ENCODE data around the gene MRPL52. TPM values are rescaled to one million over a fixed set of nuclear protein-coding genes. Genes with fewer than 3 reads are reported as not detected.
"Not testable (repeated sequence)": the region's sequence is repeated elsewhere in the genome, so short reads cannot be mapped to it uniquely, and the experiment has no call there.

MRPL52 gene
- total RNA-seq, 1 donor from 2014 or later, result 38.1 TPM

DNA sequence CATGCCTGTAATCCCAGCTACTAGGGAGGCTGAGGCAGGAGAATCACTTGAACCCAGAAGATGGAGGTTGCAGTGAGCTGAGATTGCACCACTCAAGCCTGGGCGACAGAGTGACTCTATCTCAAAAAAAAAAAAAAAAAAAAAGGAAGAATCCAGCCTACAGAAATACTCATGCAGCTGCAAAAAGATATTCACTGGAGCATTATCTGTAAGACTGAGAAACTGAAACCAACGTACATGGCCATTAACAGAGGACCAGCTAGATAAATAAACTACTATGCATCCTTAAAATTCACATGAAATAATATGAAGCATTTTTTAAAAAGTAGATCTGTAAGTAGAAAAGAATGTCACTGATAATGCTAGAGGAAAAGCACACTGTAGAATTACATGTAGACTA is 18.0 kb upstream of the MRPL52 start:
- no peak for DNase-seq

DNA sequence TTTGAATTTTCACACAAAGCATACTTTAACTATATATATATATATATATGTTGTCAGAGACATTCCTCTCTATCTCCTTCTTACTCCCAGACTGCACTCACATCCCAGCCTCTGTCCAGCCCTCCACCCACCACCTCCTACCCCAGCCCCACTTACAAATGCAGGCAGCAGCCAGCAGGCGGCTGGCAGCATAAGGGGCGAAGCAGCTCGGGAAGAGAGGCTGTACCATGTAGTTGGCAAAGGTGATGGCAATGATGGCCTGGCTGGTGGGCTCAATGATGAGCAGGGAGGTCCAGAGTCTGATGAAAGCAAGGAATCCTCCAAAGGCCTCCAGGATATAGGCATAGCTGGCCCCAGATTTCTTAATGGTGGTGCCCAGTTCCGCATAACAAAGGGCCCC is 16.9 kb upstream of the MRPL52 start:
- DNase-seq, result no peak

DNA sequence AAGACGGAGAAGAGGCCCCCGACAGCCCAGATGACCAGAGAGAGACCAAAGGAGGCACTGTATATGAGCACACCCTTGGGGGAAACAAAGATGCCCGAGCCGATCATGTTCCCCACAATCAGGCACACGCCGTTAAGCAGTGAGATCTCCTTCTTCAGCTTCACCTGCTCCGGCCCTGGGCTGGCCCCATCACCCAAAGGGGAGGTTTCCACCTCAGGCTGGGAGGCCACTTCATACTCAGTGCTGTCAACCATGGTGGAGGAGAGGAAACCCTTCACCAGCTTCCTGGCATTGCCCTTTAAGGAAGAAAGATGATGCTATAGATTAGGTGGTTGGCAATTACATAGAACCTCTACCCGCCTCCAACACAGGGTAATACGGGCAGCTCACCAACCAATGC is 16.5 kb upstream of the MRPL52 start:
- DNase-seq, result no peak

DNA sequence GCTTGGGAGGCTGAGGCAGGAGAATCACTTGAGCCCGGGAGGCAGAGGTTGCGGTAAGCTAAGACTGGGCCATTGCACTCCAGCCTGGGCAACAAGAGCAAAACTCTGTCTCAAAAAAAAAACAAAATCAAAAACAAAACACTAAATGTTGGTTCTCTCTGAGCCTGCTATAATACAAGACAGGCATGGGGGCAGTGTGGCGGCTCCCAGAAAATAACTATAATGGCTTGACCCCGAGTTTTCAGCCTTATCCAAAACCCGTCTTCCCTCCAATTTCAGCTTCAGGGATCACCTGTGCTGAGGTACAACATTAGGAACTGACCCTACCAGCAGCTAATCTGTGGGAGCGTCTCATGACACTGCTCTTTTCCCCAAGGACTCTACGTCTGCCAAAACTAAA is 15.3 kb upstream of the MRPL52 start:
- no peak for DNase-seq

DNA sequence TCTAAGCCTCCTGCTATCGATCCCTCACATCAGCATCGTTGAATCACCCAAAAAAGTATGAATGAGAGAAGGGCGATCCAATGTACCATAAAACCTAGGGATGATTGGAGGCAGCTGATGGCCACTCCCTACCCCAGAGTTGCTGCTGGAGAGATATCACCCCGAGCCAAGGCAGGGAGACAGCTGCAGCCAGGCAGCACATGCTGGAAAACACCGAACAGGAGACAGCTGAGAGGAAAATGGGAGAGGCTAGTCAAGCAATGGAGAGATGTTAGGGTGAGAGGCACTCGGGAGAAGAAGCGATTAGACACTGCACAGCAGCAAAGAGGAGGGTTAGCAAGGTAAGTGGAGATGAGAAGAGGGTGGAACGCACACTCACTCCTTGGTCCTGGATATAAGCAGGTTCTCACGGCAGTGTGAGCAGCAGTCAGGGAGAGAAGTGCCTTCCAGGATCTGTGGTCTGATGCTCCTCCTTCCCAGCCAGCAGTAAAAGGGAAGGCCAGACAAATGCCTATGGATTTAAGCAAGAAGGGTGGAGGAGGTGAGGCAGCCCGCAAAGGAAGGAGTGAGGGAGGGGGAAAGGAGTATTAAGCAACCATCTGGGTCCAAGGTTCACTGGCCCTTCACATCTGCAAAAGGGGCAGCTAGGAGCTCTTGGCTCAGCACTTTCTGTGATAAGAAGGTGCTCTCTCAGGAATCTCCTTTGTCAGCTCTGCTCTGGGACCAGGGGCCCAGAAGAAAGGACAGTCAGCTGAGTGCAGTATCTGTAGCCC is 14.6 kb upstream of the MRPL52 start, which contains the start of gene SLC7A7:
TSS of gene SLC7A7 (minus strand) at position 495 of the 773 bp plus-strand sequence. CDS start 2,037 bp downstream, outside the sequence.
- no peak for DNase-seq

DNA sequence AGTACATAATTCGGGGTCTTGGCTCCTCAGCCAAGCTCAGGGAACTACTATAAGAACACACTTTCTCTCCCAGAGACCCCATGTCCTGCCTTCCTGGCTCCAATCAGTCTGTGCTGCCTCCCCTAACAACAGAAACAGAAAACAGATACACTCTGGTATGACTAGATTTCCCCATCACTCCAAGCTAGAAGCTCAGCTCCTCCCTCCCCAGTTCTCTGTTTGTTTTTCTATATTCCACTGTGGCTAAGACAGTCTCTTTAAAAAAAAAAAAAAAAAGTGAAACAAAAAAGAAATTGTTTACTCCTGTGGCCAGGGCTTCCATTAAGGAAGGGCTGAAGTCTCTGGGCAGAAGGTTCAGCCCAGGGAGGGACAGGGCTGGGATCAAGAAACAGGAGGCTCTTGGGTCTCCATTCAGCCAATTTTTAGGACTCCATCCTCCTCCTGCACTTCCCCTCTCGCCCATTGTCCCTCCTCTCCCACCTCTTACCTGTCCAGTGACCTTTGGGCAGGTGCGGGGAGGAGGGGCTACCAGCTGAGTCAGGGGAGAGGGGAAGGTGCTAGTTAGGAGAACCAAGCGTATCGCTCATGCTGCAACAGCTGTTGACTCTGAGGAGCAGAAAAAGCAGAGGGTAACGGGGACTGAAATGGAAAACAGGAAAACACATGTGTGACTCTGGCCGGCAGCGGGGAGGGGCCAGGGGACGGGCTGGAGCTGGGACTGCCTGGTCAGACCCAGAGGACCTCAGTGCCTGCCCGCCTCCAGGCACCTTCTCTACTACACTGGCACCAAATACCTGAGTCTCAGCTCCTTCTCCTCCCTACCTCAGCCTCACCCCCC is 10.3 kb upstream of the MRPL52 start:
- peak; percentile 86 for DNase-seq

DNA sequence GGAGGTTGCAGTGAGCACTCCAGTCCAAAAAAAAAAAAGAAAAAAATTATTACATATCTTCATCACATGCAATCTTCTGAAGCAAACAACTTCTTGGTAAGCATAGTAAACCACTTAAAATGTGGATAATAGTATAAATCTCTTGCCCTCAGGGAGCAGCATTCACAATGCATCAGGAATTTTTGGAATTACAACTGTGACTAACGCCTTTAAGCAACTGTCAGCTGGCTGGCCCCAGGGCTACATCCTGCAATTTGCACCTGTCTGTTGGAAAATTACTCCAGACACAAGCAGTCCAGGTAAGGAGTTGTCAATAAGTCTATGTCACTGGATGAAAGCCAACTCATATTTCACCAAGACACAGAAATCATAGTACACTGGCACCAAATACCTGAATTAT is 9.0 kb upstream of the MRPL52 start:
- DNase-seq, result no peak

DNA sequence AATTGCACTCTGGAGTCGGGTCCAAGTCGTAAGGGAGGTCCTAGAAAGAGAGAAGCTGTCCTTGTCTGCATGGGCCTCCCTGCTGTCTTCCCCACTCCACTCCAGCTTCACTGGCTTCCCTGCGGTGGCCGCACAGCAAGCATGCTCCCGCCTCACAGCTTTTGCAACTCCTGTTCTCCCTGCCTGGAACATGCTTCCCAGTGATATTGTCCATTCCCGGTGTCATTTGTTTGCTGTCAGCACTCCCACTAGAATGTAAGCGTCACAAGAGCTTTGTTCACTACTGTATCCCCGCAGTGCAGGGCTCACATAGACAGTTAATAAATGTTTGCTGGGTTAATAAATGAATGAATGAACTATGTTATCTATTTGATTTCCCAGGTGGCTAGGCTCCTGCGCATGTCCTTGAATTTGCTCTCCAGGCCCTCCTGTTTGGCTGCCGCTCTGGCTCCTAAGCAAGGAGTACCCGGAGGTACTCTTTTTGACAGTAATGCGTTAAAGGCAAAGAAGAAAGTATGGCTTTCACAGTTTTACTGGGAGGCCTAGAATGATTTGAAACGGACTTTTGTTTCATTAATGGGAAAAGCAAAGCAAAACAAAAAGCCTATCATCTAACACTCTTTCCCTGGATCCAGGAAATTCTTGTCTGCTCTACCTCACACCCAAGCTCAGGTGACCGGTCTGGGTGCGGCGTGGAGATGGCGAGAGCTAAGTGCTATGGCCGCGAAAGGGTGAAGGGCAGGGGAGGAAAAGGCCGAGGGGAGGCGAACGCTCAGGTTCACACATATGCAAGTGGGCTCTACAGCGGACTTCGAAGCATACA is 8.3 kb upstream of the MRPL52 start:
- DNase-seq, result no peak

DNA sequence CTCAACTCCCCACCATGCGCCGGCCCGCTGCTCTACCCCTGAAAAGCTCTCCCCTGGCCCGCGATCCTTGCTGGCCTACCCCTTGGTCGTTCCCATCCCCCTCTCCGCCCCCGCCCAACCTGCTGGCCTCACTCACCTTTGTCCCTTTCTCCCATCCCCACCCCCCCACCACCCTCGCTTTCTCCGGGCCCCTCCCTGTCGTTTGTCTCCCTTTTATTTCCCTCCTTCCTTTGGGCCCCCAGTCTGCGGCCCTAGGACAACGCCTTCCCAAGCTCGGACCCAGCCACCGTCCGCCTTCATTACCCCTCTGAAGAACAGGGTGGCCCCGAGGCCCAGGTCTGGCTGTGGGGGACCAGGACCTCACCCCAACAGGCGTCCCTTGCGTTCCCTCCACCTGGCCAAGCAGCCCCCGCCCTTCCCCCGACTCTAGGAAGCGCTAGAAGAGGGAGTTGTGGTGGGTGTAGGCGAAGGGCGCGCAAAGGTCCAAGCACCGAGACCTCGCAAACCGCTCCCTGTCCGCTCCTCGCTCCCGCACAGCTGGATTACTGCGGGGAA is 7.6 kb upstream of the MRPL52 start:
- no peak for DNase-seq

DNA sequence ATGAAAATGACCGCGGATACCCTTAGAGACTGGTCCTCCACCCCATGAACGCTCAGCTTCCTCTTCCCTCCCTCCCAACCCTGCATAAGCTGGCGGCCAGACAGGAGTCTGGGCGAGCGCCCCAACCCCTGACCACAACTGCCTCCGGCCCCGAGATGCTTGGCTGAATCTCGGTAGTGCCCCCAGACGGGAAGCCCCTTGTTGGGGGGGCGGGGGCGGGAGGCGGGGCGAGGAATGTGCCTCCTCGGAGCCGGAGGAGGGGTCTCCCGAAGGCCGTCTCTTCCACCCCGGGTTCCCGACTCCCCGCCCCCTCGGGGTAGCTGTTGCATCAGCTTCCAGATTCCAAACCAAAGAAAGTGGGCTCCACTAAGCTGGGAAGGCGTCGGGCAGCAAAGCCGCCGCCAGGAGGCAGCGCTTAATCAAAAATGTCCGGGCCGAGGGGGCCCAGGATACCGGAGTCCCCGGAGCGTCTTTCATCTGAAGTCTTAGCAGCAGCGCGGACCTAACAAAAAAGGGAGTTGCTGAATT is 7.1 kb upstream of the MRPL52 start:
- DNase-seq, result peak; percentile 88

DNA sequence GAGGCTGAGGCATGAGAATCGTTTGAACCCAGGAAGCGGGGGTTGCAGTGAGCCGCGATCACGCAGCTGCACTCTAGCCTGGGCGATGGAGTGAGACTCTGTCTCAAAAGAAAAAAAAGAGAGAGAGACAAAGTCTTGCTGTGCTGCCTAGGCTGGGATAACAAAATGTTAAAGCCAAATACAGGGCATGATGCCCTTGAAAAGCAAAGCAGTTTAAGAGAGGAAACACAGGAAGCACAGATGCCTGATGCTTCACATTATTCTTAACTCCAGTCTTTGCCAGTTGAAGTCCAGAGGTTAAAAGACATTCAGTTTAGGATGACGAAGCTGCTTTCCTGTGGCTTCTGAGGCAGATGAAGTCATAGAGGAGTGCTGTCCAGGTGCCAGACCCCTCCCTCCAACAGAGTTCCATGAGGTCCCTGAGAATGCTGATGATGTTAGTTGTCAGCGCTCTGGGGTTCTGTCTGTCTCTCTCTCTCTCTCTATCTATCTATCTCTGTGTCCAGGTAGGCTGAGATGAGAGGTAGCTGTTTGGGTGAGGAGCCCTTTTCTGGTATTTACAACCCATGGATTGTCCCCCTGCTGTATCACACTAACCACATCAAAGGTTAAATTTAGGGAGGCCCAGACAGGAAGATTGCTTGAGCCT is 4.9 kb upstream of the MRPL52 start:
- DNase-seq, result peak; percentile 96

DNA sequence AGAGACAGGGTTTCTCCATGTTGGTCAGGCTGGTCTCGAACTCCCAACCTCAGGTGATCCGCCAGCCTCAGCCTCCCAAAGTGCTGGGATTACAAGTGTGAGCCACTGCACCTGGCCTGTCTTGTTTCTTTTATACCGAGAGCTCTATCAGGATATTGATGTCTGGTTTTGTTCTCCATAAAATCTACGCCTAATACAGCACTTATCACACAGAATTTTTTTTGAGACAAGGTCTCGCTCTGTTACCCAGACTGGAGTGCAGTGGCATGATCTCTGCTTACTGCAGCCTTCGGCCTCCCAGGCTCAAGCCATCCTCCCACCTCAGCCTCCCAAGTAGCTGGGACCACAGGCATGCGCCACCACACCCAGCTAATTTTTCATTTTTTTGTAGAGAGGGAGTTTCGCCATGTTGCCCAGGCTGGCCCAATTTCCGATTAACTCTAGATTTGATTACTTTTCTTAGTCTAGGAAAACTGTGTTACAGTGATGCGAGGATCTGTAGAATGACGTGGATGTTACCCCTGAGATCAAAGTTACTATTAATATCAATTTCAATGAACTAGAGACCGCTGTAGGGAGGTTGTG is 519 bp upstream of the MRPL52 start:
- not testable (repeated sequence) for DNase-seq

DNA sequence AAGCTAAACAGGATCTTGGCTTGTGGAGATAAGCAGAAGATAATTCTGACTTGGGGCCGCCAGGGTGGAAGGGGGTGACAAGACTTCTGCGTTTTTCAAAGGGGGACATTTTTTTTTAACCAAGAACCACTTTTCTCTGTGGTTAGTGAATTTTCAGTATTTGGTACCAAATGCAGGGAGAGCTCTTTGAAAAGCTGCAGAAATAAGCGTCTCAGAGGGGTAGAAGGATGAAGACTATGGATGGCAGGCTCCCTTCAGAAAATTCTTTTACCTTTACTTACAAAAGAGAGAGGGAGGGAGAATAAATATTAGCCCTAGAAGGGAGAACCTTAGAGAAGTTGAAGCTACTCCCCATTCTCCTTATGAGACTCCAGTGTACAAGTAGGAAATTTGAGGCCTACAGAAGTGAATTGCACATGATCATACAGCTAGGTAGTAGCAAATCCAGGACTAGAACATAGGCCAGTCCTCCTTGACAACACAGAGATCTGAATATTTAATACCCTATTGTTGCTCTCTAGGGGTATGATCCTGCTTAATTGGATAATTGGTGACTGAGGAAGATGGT is 840 bp downstream of the MRPL52 start:
- DNase-seq, result no peak

DNA sequence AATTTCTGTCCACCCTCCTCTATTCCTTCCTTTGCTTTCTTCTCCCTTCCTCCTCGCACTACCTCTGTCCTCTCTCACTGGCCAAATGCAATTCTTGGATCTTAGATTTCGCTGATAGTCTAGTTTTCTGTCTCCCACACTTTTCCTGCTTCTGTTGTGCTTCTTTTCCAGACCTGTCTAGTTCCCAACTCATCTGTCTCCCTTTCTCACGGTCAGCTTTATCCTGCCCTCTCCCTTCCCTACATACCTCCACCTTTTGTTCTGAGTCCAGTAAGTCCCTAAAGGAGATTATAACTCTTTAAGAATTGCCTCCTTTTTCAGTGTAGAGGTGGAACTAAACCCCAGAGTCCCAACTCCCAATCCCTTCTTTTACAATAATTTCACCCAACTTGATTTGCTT is 5.8 kb downstream of the MRPL52 start:
- no peak for DNase-seq

DNA sequence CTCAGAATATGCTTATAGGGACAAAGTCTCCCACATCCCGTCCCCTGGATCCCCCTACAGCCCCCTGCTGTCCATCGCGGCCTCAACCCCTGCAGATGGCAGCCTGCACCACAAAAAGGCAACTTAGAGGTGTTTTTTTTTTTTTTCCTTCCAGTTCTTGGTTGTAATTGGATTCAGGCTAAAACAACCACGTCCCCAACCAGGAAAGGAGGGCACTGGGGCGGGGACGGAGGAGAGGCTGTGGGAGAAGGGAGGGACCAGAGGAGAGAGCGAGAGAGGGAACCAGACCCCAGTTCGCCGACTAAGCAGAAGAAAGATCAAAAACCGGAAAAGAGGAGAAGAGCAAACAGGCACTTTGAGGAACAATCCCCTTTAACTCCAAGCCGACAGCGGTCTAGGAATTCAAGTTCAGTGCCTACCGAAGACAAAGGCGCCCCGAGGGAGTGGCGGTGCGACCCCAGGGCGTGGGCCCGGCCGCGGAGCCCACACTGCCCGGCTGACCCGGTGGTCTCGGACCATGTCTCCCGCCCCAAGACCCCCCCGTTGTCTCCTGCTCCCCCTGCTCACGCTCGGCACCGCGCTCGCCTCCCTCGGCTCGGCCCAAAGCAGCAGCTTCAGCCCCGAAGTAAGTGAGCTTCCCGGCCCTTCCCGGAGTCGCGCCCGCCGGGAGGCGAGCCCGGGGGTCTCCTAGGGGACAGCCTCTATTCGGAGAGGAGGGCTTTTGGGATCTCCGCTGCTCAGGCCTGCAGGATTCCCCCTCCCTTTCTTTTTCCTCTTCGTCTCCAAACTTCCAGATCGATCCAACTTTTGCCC is 6.8 kb downstream of the MRPL52 start, which contains the start of gene MMP14:
TSS of gene MMP14 (plus strand) at position 285 of the 813 bp plus-strand sequence. CDS start at position 518, 233 bp downstream.
- DNase-seq, result peak; percentile 84

DNA sequence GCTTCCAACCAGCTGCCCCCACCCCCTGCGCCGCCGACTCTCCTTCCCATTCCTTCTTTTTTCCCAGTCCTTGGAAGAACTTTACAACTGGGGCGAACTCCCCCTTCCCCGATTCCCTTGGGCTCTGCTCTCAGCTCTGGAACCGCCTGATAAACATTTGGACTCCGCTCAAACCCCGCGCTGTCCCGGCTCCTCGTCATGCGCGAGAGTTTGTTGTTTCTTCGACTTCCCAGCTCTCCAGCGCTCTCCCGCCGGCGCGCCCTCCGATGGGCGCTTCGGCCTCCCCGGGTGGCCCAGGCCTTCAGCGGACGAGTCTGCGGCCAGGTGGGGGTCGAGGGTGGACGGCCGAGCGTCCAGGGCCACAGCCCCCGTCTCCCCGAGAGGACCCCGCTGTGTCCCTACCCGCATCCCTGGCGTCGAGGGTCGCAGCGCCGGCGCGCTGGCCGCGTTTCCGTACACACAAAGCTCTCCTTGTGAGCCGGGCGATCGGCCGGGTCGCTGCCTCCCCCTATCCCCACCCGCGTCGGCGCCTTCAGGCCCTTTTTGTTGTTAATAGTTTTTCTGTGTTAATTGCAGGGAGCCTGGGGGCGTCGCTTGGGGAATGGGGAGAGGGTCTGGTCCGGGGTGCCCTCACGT is 7.5 kb downstream of the MRPL52 start:
- DNase-seq, result peak; percentile 71

DNA sequence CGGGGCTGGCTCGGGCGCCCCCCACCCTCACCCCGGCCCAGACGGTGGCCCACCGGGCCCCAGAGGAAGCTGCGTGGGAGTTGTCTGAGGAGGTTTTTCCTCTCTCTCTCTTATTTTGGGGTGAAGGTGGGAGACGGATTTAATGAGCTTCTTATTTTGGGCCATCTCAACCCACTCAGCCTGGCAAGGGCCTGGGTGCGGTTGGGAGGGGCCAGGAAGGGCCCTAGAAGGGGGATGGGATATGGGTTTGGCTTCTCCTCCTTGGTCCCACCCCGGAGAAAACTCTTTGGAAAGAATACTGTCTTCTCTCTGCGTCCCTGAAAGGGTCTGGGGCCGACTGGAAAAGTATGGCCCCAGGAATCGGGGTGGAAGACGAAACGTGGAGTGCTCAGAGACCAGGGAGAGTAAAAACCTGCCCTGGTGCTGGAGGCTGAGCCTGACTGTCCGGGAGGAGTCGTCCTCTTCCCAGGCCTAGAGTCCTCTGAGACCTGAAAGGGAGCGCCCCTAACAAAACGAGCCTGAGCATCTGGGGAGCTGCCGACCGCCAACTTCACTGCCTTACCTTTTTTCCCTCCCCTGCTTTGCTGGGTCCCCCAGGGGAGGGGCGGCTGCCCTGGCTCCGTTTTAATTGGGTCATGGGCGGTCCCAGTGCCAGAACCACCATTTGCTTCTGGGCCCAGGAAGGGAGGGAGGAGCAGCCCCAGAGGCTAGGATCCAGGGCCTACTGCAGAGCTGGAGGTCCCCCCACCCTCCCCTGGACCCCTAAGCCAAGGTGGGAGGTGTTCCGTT is 8.3 kb downstream of the MRPL52 start:
- peak; percentile 40 for DNase-seq

DNA sequence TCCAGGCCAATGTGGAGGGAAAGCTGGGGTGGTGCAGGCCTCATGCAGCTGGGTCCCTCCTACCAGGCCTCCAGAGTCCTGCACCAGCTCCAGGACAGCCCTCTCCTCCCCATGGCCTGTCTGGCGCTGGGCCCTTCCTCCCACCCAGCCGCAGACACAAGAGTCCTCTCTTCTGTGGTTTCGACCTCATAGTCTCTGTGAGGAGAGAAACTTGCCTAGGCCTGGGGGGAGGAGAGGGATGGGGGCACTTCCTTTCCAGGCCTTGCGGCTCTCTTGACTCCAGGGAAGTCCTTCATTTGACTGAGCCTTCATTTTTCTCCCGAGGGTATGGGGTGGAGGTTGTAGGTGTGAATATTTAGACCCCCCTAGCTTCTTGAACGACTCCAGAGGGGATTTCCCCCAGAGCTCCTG is 8.9 kb downstream of the MRPL52 start:
- DNase-seq, result peak; percentile 33

Data from dermis blood vessel endothelial cell (primary cell).